ENCODE results near the gene CTNNBL1. TPM values are rescaled to one million over a fixed set of nuclear protein-coding genes. Genes with fewer than 3 reads are reported as not detected.
"Not testable (repeated sequence)": the region's sequence is repeated elsewhere in the genome, so short reads cannot be mapped to it uniquely, and the experiment has no call there.

The CTNNBL1 gene
- total RNA-seq, 1 donor from 2014 or later = 58.0 TPM

DNA sequence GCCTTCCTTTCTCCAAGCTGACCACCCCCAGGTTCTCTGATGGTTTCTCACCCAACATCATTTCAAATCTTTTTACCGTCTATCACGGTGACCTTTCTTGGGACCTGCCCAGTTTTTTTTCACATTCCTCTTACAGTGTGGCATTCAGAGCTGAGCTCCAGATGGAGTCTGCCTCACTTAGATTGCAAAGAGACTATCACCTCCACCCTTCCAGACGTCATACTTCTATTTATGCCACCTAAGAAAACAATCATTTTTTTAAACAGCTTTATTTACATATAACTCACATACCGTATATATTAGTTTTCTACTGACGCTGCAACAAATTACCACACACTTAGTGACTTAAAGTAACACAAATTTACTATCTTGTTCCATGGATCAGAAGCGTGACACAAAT, 32.3 kb upstream of the CTNNBL1 start:
- Mint-ChIP-seq H3K9me3 (ENCODE audit: unreplicated experiment) (peaks cover 2% of the 10 kb centered on the region), H3K27ac (ENCODE audit: unreplicated experiment) (no peak overlapping the region), H3K36me3 (ENCODE audit: unreplicated experiment) (peaks cover 5% of the 10 kb centered on the region), H3K4me1 (ENCODE audit: low read depth, unreplicated experiment) (peaks cover 10% of the 10 kb centered on the region), H3K4me3 (ENCODE audit: unreplicated experiment) (no peak overlapping the region), H3K27me3 (ENCODE audit: unreplicated experiment) (no peaks in the 10 kb centered on the region)
- TF ChIP-seq, protein P1, sequence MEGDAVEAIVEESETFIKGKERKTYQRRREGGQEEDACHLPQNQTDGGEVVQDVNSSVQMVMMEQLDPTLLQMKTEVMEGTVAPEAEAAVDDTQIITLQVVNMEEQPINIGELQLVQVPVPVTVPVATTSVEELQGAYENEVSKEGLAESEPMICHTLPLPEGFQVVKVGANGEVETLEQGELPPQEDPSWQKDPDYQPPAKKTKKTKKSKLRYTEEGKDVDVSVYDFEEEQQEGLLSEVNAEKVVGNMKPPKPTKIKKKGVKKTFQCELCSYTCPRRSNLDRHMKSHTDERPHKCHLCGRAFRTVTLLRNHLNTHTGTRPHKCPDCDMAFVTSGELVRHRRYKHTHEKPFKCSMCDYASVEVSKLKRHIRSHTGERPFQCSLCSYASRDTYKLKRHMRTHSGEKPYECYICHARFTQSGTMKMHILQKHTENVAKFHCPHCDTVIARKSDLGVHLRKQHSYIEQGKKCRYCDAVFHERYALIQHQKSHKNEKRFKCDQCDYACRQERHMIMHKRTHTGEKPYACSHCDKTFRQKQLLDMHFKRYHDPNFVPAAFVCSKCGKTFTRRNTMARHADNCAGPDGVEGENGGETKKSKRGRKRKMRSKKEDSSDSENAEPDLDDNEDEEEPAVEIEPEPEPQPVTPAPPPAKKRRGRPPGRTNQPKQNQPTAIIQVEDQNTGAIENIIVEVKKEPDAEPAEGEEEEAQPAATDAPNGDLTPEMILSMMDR (IDR thresholded peaks at IDR 0.05; ENCODE audit: partially characterized antibody, unreplicated experiment) = no peak
- no peak for DNase-seq

DNA sequence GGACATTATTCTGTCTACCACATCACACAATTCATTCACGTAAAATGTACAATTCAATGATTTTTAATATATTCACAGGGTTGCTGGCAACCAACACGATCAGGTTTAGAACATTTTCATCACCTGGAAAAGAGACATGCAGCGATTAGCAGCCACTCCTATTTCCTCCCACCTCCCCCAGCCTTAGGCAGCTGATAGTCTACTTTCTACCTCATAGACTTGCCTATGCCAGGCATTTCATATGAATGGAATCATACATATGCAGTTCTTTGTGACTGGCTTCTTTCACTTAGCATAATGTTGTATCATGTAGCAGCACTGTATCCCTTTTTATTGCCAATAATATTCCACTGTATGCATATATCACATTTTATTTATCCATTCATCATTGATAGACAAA, 31.5 kb upstream of the CTNNBL1 start:
- Mint-ChIP-seq H3K4me1 (ENCODE audit: low read depth, unreplicated experiment) (peaks cover 10% of the 10 kb centered on the region), H3K36me3 (ENCODE audit: unreplicated experiment) (peaks cover 5% of the 10 kb centered on the region), H3K27ac (ENCODE audit: unreplicated experiment) (no peak overlapping the region), H3K9me3 (ENCODE audit: unreplicated experiment) (peaks cover 2% of the 10 kb centered on the region), H3K4me3 (ENCODE audit: unreplicated experiment) (no peak overlapping the region), H3K27me3 (ENCODE audit: unreplicated experiment) (no peaks in the 10 kb centered on the region)
- TF ChIP-seq, protein P1 (IDR thresholded peaks at IDR 0.05; ENCODE audit: partially characterized antibody, unreplicated experiment) = no peak
- no peak for DNase-seq

DNA sequence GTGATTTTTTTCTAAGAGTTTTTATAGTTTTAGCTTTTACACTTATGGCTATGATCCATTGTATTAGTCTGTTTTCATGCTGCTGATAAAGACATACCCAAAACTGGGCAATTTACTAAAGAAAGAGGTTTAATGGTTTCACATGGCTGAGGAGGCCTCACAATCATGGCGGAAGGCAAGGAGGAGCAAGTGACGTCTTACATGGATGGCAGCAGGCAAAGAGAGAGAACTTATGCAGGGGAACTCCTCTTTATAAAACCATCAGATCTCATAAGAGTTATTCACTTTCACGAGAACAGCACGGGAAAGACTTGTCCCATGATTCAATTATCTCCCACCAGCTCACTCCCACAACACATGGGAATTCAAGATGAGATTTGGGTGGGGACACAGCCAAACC, 29.2 kb upstream of the CTNNBL1 start:
- H3K4me1 Mint-ChIP-seq (ENCODE audit: low read depth, unreplicated experiment) = peaks cover 11% of the 10 kb centered on the region
- not testable (repeated sequence) for H3K4me3 Mint-ChIP-seq (ENCODE audit: unreplicated experiment); H3K36me3 Mint-ChIP-seq (ENCODE audit: unreplicated experiment); H3K27me3 Mint-ChIP-seq (ENCODE audit: unreplicated experiment); H3K27ac Mint-ChIP-seq (ENCODE audit: unreplicated experiment); DNase-seq; H3K9me3 Mint-ChIP-seq (ENCODE audit: unreplicated experiment)

DNA sequence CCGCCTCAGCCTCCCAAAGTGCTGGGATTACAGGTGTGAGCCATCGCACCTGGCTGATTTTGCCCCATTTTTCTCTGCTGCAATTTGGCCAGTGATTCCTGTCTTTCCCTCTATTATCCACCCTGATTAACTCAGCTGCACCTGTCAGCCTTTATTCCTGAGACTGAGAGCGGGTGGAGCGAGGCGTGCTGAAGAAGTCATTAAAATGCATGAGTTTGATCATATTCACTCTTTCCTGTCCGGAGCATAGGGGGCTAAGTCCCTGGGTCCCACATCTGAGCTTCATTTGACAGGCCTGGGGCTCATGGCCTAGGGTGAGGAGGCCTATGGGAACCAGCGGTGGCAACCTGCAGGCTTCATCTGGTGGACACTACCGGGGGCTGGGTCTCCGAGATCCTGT, 25.7 kb upstream of the CTNNBL1 start:
- Mint-ChIP-seq H3K36me3 (ENCODE audit: unreplicated experiment) (peaks cover 5% of the 10 kb centered on the region), H3K27ac (ENCODE audit: unreplicated experiment) (peak overlapping the region; percentile 36), H3K4me3 (ENCODE audit: unreplicated experiment) (no peak overlapping the region), H3K4me1 (ENCODE audit: low read depth, unreplicated experiment) (peaks cover 23% of the 10 kb centered on the region), H3K27me3 (ENCODE audit: unreplicated experiment) (peaks cover 6% of the 10 kb centered on the region), H3K9me3 (ENCODE audit: unreplicated experiment) (peaks cover 10% of the 10 kb centered on the region)
- DNase-seq = no peak
- TF ChIP-seq, protein P1 (IDR thresholded peaks at IDR 0.05; ENCODE audit: partially characterized antibody, unreplicated experiment) = no peak

DNA sequence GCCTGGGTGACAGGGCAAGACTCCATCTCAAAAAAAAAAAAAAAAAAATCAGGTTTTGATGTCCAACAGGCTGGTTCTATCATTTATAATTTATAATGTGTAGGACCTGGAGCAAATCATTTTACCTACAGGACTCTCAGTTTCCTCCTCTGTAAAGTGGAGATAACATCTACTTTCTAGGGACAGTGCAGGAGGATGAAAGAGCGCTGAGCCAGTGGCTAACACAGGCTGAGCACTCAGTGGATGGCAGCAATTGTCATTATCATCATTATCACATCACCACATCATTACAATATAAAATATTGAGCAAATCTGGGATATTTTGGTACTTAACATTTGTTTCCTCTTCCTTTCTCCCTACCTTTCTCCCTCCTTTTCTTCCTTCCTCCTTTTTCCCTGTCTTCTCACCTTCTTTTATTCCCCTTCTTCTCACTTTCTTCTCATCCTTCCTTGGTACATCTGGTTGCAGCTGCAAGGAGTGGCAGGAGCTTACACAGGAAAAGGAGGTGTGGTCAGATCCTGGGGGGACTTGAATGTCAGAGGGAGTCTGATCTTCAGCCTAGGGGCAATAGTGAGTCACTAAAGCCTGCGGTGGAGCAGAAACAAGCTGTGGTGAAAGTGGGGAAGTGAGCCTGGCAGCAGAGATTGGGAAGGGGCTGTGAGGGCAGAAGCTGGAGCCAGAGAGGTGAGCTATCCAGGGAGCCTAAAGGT, 24.6 kb upstream of the CTNNBL1 start:
- TF ChIP-seq, protein P1 (IDR thresholded peaks at IDR 0.05; ENCODE audit: partially characterized antibody, unreplicated experiment) = no peak
- peaks cover 6% of the 10 kb centered on the region for H3K27me3 Mint-ChIP-seq (ENCODE audit: unreplicated experiment)
- no peak for DNase-seq

More for the DNA sequence above, 24.6 kb upstream of the CTNNBL1 start:
- Mint-ChIP-seq H3K27ac (ENCODE audit: unreplicated experiment) (no peak overlapping the region), H3K4me1 (ENCODE audit: low read depth, unreplicated experiment) (peaks cover 30% of the 10 kb centered on the region), H3K4me3 (ENCODE audit: unreplicated experiment) (peak overlapping the region; percentile 20), H3K9me3 (ENCODE audit: unreplicated experiment) (peaks cover 10% of the 10 kb centered on the region), H3K36me3 (ENCODE audit: unreplicated experiment) (peaks cover 5% of the 10 kb centered on the region)

Measured in glutamatergic neuron (in vitro differentiated cells).